A673 (cell line): ENCODE measurements around the gene DNAH14. TPM values are rescaled to one million over a fixed set of nuclear protein-coding genes. Genes with fewer than 3 reads are reported as not detected.

Experiments
- BruUV-seq: library from RNA; stranded (reverse); fragments of 400-500 nt; replicated peaks from 2 replicates; lab custom pipeline; 2021; lab: Mats Ljungman, UMichigan
- CTCF ChIA-PET: fragments of 300-600 bp; sonication (Branson Sonifier 250); formaldehyde crosslinking; loops from one replicate; lab custom pipeline; 2022; ENCODE audit warnings: antibody characterized with exemption; lab: Charles Lee
- POLR2A ChIA-PET: fragments of 300-600 bp; sonication (Branson Sonifier 250); formaldehyde crosslinking; loops from one replicate; lab custom pipeline; 2022; ENCODE audit warnings: antibody characterized with exemption; ENCODE audit not compliant: low non-redundant PET; lab: Charles Lee
- DNase-seq: peaks from one replicate; pipeline ENCODE4 v3.0.0-alpha.2; 2015; ENCODE audit warnings: low spot score
- H3K27ac ChIP-seq: fragments of 200-600 bp; sonication (generic); 2 replicates; pipeline ENCODE4 v1.5.1; 2016; ENCODE audit warnings: mixed run types, low read depth, mild to moderate bottlenecking, mixed read lengths, antibody characterized with exemption, low read length; ENCODE audit not compliant: poor library complexity, severe bottlenecking
- H3K27me3 ChIP-seq: fragments of 200-600 bp; sonication (generic); replicated peaks from 2 replicates; pipeline ENCODE4 v1.6.1; 2017; ENCODE audit warnings: mixed run types, low read depth, mild to moderate bottlenecking, mixed read lengths, antibody characterized with exemption, low read length; ENCODE audit not compliant: insufficient read depth, poor library complexity
- H3K36me3 ChIP-seq: fragments of 200-600 bp; sonication (generic); 2 replicates; pipeline ENCODE4 v1.6.1; 2016; ENCODE audit warnings: mixed run types, mild to moderate bottlenecking, mixed read lengths, antibody characterized with exemption, low read length; ENCODE audit not compliant: insufficient read depth, poor library complexity, severe bottlenecking
- H3K4me1 ChIP-seq: fragments of 200-600 bp; sonication (generic); 2 replicates; pipeline ENCODE4 v1.6.1; 2017; ENCODE audit warnings: mixed run types, mild to moderate bottlenecking, mixed read lengths, antibody characterized with exemption, low read length; ENCODE audit not compliant: insufficient read depth, poor library complexity, severe bottlenecking
- H3K4me3 ChIP-seq: fragments of 200-600 bp; sonication (generic); 2 replicates; pipeline ENCODE4 v1.5.1; 2016; ENCODE audit warnings: low read depth, mixed run types, mild to moderate bottlenecking, mixed read lengths, low read length; ENCODE audit not compliant: poor library complexity, severe bottlenecking
- H3K9me3 ChIP-seq: fragments of 200-600 bp; sonication (generic); 2 replicates; pipeline ENCODE4 v1.6.1; 2016; ENCODE audit warnings: mixed run types, low read depth, mild to moderate bottlenecking, mixed read lengths, antibody characterized with exemption, low read length; ENCODE audit not compliant: poor library complexity, severe bottlenecking
- EZH2 ChIP-seq: fragments of 200-600 bp; sonication (generic); IDR thresholded peaks from 2 replicates; pipeline ENCODE4 v1.6.1; 2017; ENCODE audit warnings: borderline replicate concordance, low read depth, mild to moderate bottlenecking, mixed read lengths, antibody characterized with exemption, low read length; ENCODE audit not compliant: poor library complexity, severe bottlenecking
- intact Hi-C: fragments of 100-400 bp; cut with micrococcal nuclease; formaldehyde crosslinking; loops from one replicate; pipeline ENCODE4 v1.10.0; 2022; ENCODE audit not compliant: unreplicated experiment
- total RNA-seq: library from RNA; stranded (reverse); gene quantifications from 2 replicates; pipeline ENCODE4 v1.2.3, GENCODE V29; 2021
- TF ChIP-seq, protein P1 (sequence below): fragments of 300-800, 200-600 bp; sonication (generic); conservative IDR thresholded peaks from 2 replicates; pipeline ENCODE4 v1.5.1; 2017; ENCODE audit warnings: low read depth, mild to moderate bottlenecking, antibody characterized with exemption, low read length, moderate library complexity, mixed read lengths

Gene DNAH14
- total RNA-seq, 1 experiment from 2014 or later = 9.9 TPM

DNA sequence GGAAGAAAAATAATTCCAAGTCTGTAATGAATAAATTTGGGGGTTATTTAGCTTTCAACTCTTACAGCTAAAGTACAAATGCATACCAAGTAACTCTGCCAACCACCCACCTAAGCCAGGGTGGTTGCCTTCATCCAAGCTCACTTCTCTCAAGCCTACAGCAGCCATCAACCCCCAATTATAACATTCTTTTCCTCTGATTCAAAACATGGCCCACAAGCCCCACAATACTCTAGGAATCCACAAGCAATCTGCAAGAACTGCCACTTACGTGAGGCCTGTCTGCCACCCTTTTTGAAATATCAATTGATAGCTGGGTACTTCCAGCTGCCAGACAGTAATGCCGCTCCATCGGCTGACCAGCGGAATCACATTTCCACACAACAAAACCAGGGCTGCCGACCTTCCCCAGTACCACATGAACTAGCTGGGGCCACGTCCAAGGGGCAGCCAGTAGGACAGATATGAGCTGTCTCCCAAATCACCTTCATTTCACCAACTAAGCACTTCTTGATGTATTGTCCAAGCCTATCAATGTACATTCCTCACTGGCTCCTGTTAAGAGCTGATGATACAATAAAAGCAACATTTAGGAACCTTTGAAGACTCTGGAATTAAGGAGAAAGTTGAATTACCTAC, 495.2 kb downstream of the DNAH14 start:
- Histone ChIP-seq H3K4me3 (peak overlapping the region; percentile 93), H3K27ac (no peak overlapping the region), H3K4me1 (peaks cover 39% of the 10 kb centered on the region), H3K27me3 (no peaks in the 10 kb centered on the region), H3K9me3 (no peaks in the 10 kb centered on the region), H3K36me3 (peaks cover 27% of the 10 kb centered on the region)
- CTCF ChIA-PET = interaction anchor here (0.7 kb wide), 1 partner anchor 10 kb away, joined by 9 read pairs; no protein-coding TSS in a partner anchor
- POLR2A ChIA-PET = no interaction called here
- no TSS peak for BruUV-seq
- DNase-seq = peak; percentile 30
- intact Hi-C loops = no loop called here
- TF ChIP-seq, protein P1, sequence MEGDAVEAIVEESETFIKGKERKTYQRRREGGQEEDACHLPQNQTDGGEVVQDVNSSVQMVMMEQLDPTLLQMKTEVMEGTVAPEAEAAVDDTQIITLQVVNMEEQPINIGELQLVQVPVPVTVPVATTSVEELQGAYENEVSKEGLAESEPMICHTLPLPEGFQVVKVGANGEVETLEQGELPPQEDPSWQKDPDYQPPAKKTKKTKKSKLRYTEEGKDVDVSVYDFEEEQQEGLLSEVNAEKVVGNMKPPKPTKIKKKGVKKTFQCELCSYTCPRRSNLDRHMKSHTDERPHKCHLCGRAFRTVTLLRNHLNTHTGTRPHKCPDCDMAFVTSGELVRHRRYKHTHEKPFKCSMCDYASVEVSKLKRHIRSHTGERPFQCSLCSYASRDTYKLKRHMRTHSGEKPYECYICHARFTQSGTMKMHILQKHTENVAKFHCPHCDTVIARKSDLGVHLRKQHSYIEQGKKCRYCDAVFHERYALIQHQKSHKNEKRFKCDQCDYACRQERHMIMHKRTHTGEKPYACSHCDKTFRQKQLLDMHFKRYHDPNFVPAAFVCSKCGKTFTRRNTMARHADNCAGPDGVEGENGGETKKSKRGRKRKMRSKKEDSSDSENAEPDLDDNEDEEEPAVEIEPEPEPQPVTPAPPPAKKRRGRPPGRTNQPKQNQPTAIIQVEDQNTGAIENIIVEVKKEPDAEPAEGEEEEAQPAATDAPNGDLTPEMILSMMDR = no peak
- TF ChIP-seq EZH2 = no peak

- DNase-seq = no peak
- no peak for TF ChIP-seq EZH2
- TF ChIP-seq, protein P1 = no peak
- ChIA-PET CTCF (interaction anchor here (0.7 kb wide), 1 partner anchor 11 kb away, joined by 9 read pairs; no protein-coding TSS in a partner anchor), POLR2A (no interaction called here)
- Histone ChIP-seq H3K4me3 (peak overlapping the region; percentile 93), H3K4me1 (peaks cover 39% of the 10 kb centered on the region), H3K27ac (no peak overlapping the region), H3K36me3 (peaks cover 20% of the 10 kb centered on the region), H3K27me3 (no peaks in the 10 kb centered on the region), H3K9me3 (no peaks in the 10 kb centered on the region)
- intact Hi-C loops = no loop called here
- BruUV-seq = no TSS peak
These were observed 495.8 kb downstream of the DNAH14 start for GRCh38 chr1:225425201-225425786.

DNA sequence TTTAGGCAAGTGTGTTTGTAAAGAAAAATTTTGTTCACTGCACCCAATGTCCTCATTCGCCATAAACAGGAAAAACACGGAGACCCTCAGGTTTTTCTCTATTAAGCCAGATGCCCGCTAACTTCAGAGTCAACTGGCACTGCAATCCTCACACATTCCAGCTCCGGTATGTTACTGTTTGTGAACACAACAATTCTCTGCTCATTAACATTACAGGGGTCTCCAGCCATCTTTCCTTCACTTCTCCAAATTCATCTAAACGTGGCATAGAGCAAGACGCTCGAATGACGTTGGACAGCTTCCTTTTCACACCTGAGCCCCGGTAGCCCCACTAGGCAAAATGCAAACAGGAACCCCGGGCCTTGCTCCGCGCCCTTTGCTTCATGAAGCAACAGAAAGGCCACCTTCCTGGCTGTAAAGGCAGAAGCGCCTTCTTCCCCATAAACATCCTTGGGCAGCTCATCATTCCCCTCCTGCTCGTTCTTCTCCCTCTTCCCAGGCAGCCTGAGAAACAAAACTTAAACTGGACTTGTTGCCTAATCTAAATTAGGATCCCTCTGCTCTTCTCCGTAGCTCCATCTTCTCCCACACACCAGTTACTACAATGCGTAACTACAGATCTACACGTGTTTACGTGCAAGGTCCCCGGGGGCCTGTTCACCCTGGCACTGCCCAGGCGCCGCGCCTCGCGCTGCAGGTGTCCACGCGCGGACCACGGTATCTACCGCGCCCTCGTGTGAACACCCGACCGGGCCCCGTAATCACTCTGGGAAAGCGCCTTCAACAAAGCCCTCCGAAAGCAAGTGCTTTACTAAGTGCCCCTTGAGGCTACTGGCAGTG, 497.1 kb downstream of the DNAH14 start:
- Histone ChIP-seq H3K27me3 (no peaks in the 10 kb centered on the region), H3K9me3 (no peaks in the 10 kb centered on the region), H3K27ac (peak overlapping the region; percentile 86), H3K36me3 (peaks cover 10% of the 10 kb centered on the region), H3K4me1 (peaks cover 39% of the 10 kb centered on the region), H3K4me3 (peak overlapping the region; percentile 93)
- peak; percentile 47 for DNase-seq
- POLR2A ChIA-PET = no interaction called here
- CTCF ChIA-PET = no interaction called here
- no peak for TF ChIP-seq EZH2
- TF ChIP-seq, protein P1 = no peak
- BruUV-seq = no TSS peak
- intact Hi-C loops = no loop called here
